HEK293 (cell line): ENCODE data around the gene UBALD1.
A peak's percentile ranks its signal among the peaks of the same experiment; 100 is the strongest.

Experiments
- GLI2 ChIP-seq: fragments of 450-650 bp; formaldehyde crosslinking; IDR thresholded peaks from 2 replicates; pipeline ENCODE4; 2017; ENCODE audit warnings: missing biosample characterization, missing genetic modification characterization, low read depth, borderline replicate concordance
- HOXD13 ChIP-seq: sonication (generic); formaldehyde crosslinking; IDR thresholded peaks from 2 replicates; pipeline ENCODE4 v1.8.0; 2022; ENCODE audit warnings: missing genetic modification reagents, borderline replicate concordance
- KLF9 ChIP-seq: fragments of 450-650 bp; formaldehyde crosslinking; IDR thresholded peaks from 2 replicates; pipeline ENCODE4 v1.5.1; 2016; ENCODE audit warnings: missing biosample characterization, missing genetic modification characterization, low read depth
- MEIS1 ChIP-seq: sonication (generic); formaldehyde crosslinking; IDR thresholded peaks from 2 replicates; pipeline ENCODE4 v1.8.1; 2022; ENCODE audit warnings: missing genetic modification reagents, mild to moderate bottlenecking, borderline replicate concordance
- SCRT2 ChIP-seq: fragments of 450-650 bp; formaldehyde crosslinking; IDR thresholded peaks from 2 replicates; pipeline ENCODE4 v1.5.1; 2016; ENCODE audit warnings: missing biosample characterization, missing genetic modification characterization
- SP7 ChIP-seq: fragments of 450-650 bp; formaldehyde crosslinking; IDR thresholded peaks from 2 replicates; pipeline ENCODE4 v1.5.1; 2016; ENCODE audit warnings: missing biosample characterization, missing genetic modification characterization
- YY1 ChIP-seq: fragments of 450-650 bp; formaldehyde crosslinking; IDR thresholded peaks from 2 replicates; pipeline ENCODE4 v1.5.1; 2018; ENCODE audit warnings: missing biosample characterization, missing genetic modification characterization
- ZNF114 ChIP-seq: fragments of 450-650 bp; formaldehyde crosslinking; IDR thresholded peaks from 2 replicates; pipeline ENCODE4 v1.5.0; 2017; ENCODE audit warnings: missing biosample characterization, missing genetic modification characterization
- ZNF121 ChIP-seq: fragments of 450-650 bp; formaldehyde crosslinking; IDR thresholded peaks from 2 replicates; pipeline ENCODE4 v1.5.1; 2016; ENCODE audit warnings: missing biosample characterization, missing genetic modification characterization
- ZNF133 ChIP-seq: fragments of 450-650 bp; formaldehyde crosslinking; IDR thresholded peaks from 2 replicates; pipeline ENCODE4 v1.5.1; 2016; ENCODE audit warnings: missing biosample characterization, missing genetic modification characterization
- ZNF155 ChIP-seq: fragments of 450-650 bp; formaldehyde crosslinking; IDR thresholded peaks from 2 replicates; pipeline ENCODE4 v1.5.1; 2016; ENCODE audit warnings: missing biosample characterization, missing genetic modification characterization
- ZNF157 ChIP-seq: fragments of 450-650 bp; formaldehyde crosslinking; IDR thresholded peaks from 2 replicates; pipeline ENCODE4 v1.5.1; 2016; ENCODE audit warnings: missing biosample characterization, missing genetic modification characterization
- ZNF16 ChIP-seq: fragments of 450-650 bp; formaldehyde crosslinking; IDR thresholded peaks from 2 replicates; pipeline ENCODE4 v1.5.1; 2016; ENCODE audit warnings: low read depth, missing biosample characterization, missing genetic modification characterization
- ZNF174 ChIP-seq: fragments of 450-650 bp; formaldehyde crosslinking; IDR thresholded peaks from 2 replicates; pipeline ENCODE4 v1.5.0; 2017; ENCODE audit warnings: missing biosample characterization, mild to moderate bottlenecking, missing genetic modification characterization
- ZNF266 ChIP-seq: fragments of 450-650 bp; formaldehyde crosslinking; IDR thresholded peaks from 2 replicates; pipeline ENCODE4 v1.5.1; 2016; ENCODE audit warnings: missing biosample characterization, missing genetic modification characterization, low read depth
- ZNF350 ChIP-seq: fragments of 450-650 bp; formaldehyde crosslinking; IDR thresholded peaks from 2 replicates; pipeline ENCODE4 v1.5.0; 2017; ENCODE audit warnings: missing biosample characterization, mild to moderate bottlenecking, missing genetic modification characterization
- ZNF366 ChIP-seq: fragments of 450-650 bp; formaldehyde crosslinking; conservative IDR thresholded peaks from 2 replicates; pipeline ENCODE4 v1.5.1; 2016; ENCODE audit warnings: missing biosample characterization, missing genetic modification characterization
- ZNF48 ChIP-seq: fragments of 450-650 bp; formaldehyde crosslinking; IDR thresholded peaks from 2 replicates; pipeline ENCODE4 v1.5.1; 2016; ENCODE audit warnings: missing biosample characterization, missing genetic modification characterization
- ZNF501 ChIP-seq: fragments of 450-650 bp; formaldehyde crosslinking; IDR thresholded peaks from 2 replicates; pipeline ENCODE4 v1.5.1; 2016; ENCODE audit warnings: missing biosample characterization, missing genetic modification characterization
- ZNF624 ChIP-seq: fragments of 450-650 bp; formaldehyde crosslinking; IDR thresholded peaks from 2 replicates; pipeline ENCODE4 v1.5.1; 2017; ENCODE audit warnings: missing biosample characterization, missing genetic modification characterization
- ZNF707 ChIP-seq: fragments of 450-650 bp; formaldehyde crosslinking; IDR thresholded peaks from 2 replicates; pipeline ENCODE4 v1.5.1; 2016; ENCODE audit warnings: missing biosample characterization, missing genetic modification characterization
- ZNF747 ChIP-seq: fragments of 450-650 bp; formaldehyde crosslinking; IDR thresholded peaks from 2 replicates; pipeline ENCODE4 v1.5.1; 2016; ENCODE audit warnings: missing biosample characterization, missing genetic modification characterization
- ZNF768 ChIP-seq: fragments of 450-650 bp; formaldehyde crosslinking; IDR thresholded peaks from 2 replicates; pipeline ENCODE4 v1.5.1; 2018; ENCODE audit warnings: missing biosample characterization, mild to moderate bottlenecking, missing genetic modification characterization
- ZNF777 ChIP-seq: fragments of 450-650 bp; formaldehyde crosslinking; IDR thresholded peaks from 2 replicates; pipeline ENCODE4 v1.5.1; 2017; ENCODE audit warnings: missing biosample characterization, missing genetic modification characterization, borderline replicate concordance
- ZNF785 ChIP-seq: fragments of 450-650 bp; formaldehyde crosslinking; IDR thresholded peaks from 2 replicates; pipeline ENCODE4 v1.5.1; 2016; ENCODE audit warnings: missing biosample characterization, missing genetic modification characterization
- TF ChIP-seq, protein P1 (sequence below): fragments of 450-650 bp; formaldehyde crosslinking; IDR thresholded peaks from 2 replicates; pipeline ENCODE4 v1.5.1; 2017; ENCODE audit warnings: missing biosample characterization, missing genetic modification characterization
- TF ChIP-seq, protein P2 (sequence below): fragments of 450-650 bp; formaldehyde crosslinking; IDR thresholded peaks from 2 replicates; pipeline ENCODE4 v1.5.1; 2016; ENCODE audit warnings: missing biosample characterization, missing genetic modification characterization
- TF ChIP-seq, protein P3 (sequence below): fragments of 450-650 bp; formaldehyde crosslinking; IDR thresholded peaks from 2 replicates; pipeline ENCODE4 v1.5.1; 2016; ENCODE audit warnings: missing biosample characterization, missing genetic modification characterization
- TF ChIP-seq, protein P4 (sequence below): fragments of 450-650 bp; formaldehyde crosslinking; IDR thresholded peaks from 2 replicates; pipeline ENCODE4 v1.5.1; 2016; ENCODE audit warnings: missing biosample characterization, missing genetic modification characterization
- TF ChIP-seq, protein P5 (sequence below): fragments of 450-650 bp; formaldehyde crosslinking; IDR thresholded peaks from 2 replicates; pipeline ENCODE4 v1.5.1; 2016; ENCODE audit warnings: missing biosample characterization, missing genetic modification characterization
- TF ChIP-seq, protein P6 (sequence below): fragments of 450-650 bp; formaldehyde crosslinking; IDR thresholded peaks from 2 replicates; pipeline ENCODE4 v1.5.1; 2016; ENCODE audit warnings: missing biosample characterization, missing genetic modification characterization, borderline replicate concordance

The UBALD1 gene

DNA sequence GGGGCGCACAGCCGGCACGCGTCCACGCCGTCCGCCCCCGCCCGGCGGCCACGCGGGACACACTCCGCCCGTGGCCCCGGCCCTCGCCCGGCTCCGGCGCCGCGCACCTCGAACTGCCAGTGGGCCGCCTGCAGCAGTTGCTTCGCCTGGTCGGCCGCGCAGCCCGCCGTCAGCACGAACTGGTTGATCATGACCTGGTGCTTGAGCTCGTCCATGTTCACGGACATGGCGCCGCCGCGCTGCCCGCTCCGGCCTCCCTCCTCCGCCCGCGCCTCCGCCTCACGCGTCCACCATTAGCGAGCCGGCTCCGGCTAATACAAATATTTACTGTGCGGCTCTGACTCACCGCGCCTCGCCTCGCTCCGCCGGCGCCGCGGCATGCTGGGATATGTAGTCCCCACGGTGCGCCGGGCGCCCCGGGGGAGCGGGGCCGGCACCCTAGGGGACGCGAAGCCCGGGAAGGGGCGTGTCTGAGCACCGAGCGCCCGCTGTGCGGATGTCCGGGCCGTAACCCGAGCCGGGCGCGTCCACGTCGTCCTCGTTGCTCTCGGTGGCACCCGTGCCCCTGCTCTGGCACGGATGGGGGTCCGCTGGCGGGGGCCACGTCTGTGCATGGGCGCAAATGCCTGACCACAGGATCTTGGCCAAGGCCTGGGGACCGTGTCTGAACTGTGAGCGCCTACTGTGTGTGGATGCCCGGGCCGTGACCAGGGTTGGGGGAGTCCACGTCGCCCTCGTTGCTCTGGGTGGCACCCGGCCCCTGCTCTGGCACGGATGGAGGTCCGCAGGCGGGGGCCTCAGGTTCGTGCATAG, at the start of gene UBALD1 (continued):
- TF ChIP-seq, protein P1, sequence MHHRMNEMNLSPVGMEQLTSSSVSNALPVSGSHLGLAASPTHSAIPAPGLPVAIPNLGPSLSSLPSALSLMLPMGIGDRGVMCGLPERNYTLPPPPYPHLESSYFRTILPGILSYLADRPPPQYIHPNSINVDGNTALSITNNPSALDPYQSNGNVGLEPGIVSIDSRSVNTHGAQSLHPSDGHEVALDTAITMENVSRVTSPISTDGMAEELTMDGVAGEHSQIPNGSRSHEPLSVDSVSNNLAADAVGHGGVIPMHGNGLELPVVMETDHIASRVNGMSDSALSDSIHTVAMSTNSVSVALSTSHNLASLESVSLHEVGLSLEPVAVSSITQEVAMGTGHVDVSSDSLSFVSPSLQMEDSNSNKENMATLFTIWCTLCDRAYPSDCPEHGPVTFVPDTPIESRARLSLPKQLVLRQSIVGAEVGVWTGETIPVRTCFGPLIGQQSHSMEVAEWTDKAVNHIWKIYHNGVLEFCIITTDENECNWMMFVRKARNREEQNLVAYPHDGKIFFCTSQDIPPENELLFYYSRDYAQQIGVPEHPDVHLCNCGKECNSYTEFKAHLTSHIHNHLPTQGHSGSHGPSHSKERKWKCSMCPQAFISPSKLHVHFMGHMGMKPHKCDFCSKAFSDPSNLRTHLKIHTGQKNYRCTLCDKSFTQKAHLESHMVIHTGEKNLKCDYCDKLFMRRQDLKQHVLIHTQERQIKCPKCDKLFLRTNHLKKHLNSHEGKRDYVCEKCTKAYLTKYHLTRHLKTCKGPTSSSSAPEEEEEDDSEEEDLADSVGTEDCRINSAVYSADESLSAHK: peak; percentile 9; the same call in 1 of the 2 replicates
- no peak for TF ChIP-seq ZNF747 (tag by site-specific recombination)
- peak; percentile 80 for TF ChIP-seq SP7 (tag by site-specific recombination)
- no peak for TF ChIP-seq ZNF157 (tag by site-specific recombination)
- TF ChIP-seq MEIS1 (CRISPR knock-in tag): no peak
- TF ChIP-seq, protein P2, sequence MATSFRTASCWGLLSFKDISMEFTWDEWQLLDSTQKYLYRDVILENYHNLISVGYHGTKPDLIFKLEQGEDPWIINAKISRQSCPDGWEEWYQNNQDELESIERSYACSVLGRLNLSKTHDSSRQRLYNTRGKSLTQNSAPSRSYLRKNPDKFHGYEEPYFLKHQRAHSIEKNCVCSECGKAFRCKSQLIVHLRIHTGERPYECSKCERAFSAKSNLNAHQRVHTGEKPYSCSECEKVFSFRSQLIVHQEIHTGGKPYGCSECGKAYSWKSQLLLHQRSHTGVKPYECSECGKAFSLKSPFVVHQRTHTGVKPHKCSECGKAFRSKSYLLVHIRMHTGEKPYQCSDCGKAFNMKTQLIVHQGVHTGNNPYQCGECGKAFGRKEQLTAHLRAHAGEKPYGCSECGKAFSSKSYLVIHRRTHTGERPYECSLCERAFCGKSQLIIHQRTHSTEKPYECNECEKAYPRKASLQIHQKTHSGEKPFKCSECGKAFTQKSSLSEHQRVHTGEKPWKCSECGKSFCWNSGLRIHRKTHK (tag by site-specific recombination): no peak
- no peak for TF ChIP-seq ZNF266 (tag by site-specific recombination)
- no peak for TF ChIP-seq ZNF121 (tag by site-specific recombination)
- TF ChIP-seq ZNF350 (tag by site-specific recombination): no peak
- TF ChIP-seq, protein P3, sequence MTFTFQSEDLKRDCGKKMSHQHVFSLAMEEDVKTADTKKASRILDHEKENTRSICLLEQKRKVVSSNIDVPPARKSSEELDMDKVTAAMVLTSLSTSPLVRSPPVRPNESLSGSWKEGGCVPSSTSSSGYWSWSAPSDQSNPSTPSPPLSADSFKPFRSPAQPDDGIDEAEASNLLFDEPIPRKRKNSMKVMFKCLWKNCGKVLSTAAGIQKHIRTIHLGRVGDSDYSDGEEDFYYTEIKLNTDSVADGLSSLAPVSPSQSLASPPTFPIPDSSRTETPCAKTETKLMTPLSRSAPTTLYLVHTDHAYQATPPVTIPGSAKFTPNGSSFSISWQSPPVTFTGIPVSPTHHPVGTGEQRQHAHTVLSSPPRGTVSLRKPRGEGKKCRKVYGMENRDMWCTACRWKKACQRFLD (tag by site-specific recombination): no peak; the same call in 1 of the 2 replicates
- no peak for TF ChIP-seq ZNF366 (tag by site-specific recombination)
- TF ChIP-seq ZNF133: no peak
- TF ChIP-seq SCRT2 (tag by site-specific recombination): 0 out of 2 replicates have a peak, but pooled peaks have one; percentile 9
- no peak for TF ChIP-seq ZNF114 (tag by site-specific recombination)
- TF ChIP-seq YY1 (tag by site-specific recombination): peak; percentile 88
- no peak for TF ChIP-seq ZNF785
- TF ChIP-seq, protein P4, sequence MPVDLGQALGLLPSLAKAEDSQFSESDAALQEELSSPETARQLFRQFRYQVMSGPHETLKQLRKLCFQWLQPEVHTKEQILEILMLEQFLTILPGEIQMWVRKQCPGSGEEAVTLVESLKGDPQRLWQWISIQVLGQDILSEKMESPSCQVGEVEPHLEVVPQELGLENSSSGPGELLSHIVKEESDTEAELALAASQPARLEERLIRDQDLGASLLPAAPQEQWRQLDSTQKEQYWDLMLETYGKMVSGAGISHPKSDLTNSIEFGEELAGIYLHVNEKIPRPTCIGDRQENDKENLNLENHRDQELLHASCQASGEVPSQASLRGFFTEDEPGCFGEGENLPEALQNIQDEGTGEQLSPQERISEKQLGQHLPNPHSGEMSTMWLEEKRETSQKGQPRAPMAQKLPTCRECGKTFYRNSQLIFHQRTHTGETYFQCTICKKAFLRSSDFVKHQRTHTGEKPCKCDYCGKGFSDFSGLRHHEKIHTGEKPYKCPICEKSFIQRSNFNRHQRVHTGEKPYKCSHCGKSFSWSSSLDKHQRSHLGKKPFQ (tag by site-specific recombination): no peak
- TF ChIP-seq ZNF155 (tag by site-specific recombination): no peak
- TF ChIP-seq ZNF174: no peak
- no peak for TF ChIP-seq ZNF624 (tag by site-specific recombination)
- TF ChIP-seq ZNF707 (tag by site-specific recombination): no peak
- TF ChIP-seq, protein P5, sequence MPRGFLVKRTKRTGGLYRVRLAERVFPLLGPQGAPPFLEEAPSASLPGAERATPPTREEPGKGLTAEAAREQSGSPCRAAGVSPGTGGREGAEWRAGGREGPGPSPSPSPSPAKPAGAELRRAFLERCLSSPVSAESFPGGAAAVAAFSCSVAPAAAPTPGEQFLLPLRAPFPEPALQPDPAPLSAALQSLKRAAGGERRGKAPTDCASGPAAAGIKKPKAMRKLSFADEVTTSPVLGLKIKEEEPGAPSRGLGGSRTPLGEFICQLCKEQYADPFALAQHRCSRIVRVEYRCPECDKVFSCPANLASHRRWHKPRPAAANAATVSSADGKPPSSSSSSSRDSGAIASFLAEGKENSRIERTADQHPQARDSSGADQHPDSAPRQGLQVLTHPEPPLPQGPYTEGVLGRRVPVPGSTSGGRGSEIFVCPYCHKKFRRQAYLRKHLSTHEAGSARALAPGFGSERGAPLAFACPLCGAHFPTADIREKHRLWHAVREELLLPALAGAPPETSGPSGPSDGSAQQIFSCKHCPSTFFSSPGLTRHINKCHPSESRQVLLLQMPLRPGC: 0 out of 2 replicates have a peak, but pooled peaks have one; percentile 49
- TF ChIP-seq ZNF501: no peak; the same call in 1 of the 2 replicates
- TF ChIP-seq ZNF48 (tag by site-specific recombination): no peak
- no peak for TF ChIP-seq ZNF16
- no peak for TF ChIP-seq ZNF768 (tag by site-specific recombination)
- no peak; the same call in 1 of the 2 replicates for TF ChIP-seq GLI2 (tag by site-specific recombination)
- TF ChIP-seq HOXD13: no peak
- TF ChIP-seq KLF9: peak; percentile 91
- TF ChIP-seq ZNF777 (tag by site-specific recombination): no peak
- TF ChIP-seq, protein P6, sequence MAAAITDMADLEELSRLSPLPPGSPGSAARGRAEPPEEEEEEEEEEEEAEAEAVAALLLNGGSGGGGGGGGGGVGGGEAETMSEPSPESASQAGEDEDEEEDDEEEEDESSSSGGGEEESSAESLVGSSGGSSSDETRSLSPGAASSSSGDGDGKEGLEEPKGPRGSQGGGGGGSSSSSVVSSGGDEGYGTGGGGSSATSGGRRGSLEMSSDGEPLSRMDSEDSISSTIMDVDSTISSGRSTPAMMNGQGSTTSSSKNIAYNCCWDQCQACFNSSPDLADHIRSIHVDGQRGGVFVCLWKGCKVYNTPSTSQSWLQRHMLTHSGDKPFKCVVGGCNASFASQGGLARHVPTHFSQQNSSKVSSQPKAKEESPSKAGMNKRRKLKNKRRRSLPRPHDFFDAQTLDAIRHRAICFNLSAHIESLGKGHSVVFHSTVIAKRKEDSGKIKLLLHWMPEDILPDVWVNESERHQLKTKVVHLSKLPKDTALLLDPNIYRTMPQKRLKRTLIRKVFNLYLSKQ: no peak
